ENCODE results near the gene ZNF616. TPM values are rescaled to one million over a fixed set of nuclear protein-coding genes. Genes with fewer than 3 reads are reported as not detected.

The ZNF616 gene
- total RNA-seq, 1 experiment from 2014 or later = 34.6 TPM

- no peaks in the 10 kb centered on the region for H3K27me3 Mint-ChIP-seq (ENCODE audit: low read depth)
- TF ChIP-seq FOXK1 (CRISPR knock-in tag; IDR thresholded peaks at IDR 0.05) (no peak), NFE2L1 (CRISPR knock-in tag; IDR thresholded peaks at IDR 0.05) (no peak), ZSCAN18 (CRISPR knock-in tag; IDR thresholded peaks at IDR 0.05) (no peak), SP1 (CRISPR knock-in tag; conservative IDR thresholded peaks at IDR 0.05) (no peak), EMX1 (CRISPR knock-in tag; IDR thresholded peaks at IDR 0.05) (no peak), ELF4 (CRISPR knock-in tag; IDR thresholded peaks at IDR 0.05; ENCODE audit: low read depth) (no peak), GABPB1 (CRISPR knock-in tag; IDR thresholded peaks at IDR 0.05) (no peak), NR1H2 (CRISPR knock-in tag; IDR thresholded peaks at IDR 0.05) (no peak), ZNF671 (CRISPR knock-in tag; IDR thresholded peaks at IDR 0.05) (no peak), IRF2 (CRISPR knock-in tag; IDR thresholded peaks at IDR 0.05; ENCODE audit: borderline replicate concordance, low read depth) (no peak), ZBTB21 (CRISPR knock-in tag; IDR thresholded peaks at IDR 0.05; ENCODE audit: borderline replicate concordance) (no peak), ARID4B (CRISPR knock-in tag; IDR thresholded peaks at IDR 0.05; ENCODE audit: borderline replicate concordance) (no peak)
- TF ChIP-seq, protein P1, sequence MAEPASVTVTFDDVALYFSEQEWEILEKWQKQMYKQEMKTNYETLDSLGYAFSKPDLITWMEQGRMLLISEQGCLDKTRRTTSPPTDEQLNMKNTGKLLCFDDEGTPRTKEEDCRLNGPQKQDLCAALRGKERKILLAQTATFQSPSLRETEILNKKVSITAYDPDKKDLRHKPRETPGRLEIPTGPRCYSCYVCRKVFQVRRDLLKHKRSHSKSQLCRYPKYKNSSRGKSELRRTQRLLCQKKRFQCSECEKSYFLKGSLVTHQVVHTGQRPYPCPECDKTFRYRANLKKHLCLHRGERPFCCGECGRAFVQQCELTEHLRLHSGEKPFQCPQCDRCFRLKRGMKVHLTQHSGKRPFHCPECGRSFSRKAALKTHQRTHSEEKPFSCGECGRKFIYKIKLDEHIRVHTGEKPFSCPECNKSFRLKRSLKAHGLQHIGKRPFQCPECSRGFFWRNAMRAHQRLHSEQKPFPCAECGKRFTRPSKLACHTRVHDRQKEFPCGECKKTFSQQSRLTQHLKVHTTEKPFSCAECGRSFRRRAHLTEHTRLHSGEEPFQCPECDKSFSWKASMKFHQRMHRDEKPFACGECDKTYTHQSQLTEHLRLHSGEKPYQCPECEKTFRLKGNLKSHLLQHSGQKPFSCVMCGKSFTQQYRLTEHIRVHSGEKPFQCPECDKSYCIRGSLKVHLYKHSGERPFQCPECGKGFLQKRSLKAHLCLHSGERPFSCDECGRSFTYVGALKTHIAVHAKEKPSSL (CRISPR knock-in tag; conservative IDR thresholded peaks at IDR 0.05) = no peak
- TF ChIP-seq, protein P2, sequence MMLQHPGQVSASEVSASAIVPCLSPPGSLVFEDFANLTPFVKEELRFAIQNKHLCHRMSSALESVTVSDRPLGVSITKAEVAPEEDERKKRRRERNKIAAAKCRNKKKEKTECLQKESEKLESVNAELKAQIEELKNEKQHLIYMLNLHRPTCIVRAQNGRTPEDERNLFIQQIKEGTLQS (CRISPR knock-in tag; conservative IDR thresholded peaks at IDR 0.05) = no peak
- H3K4me3 Mint-ChIP-seq = no peak overlapping the region
- H3K27ac Mint-ChIP-seq = no peak overlapping the region
- ChIA-PET POLR2A (no interaction called here), CTCF (no interaction called here)
- H3K4me1 Mint-ChIP-seq = no peaks in the 10 kb centered on the region
- H3K9me3 Mint-ChIP-seq = peaks cover 78% of the 10 kb centered on the region
- DNase-seq (ENCODE audit: low spot score) = no peak
- ATAC-seq = no peak
- H3K36me3 Mint-ChIP-seq = peaks cover 93% of the 10 kb centered on the region
These were observed 73.4 kb downstream of the ZNF616 start for GRCh38 chr19:52066258-52066863.

GRCh38 chr19:52065399-52065798, 74.3 kb downstream of the ZNF616 start:
- Mint-ChIP-seq H3K4me3 (no peak overlapping the region), H3K27ac (no peak overlapping the region), H3K4me1 (no peaks in the 10 kb centered on the region), H3K9me3 (peaks cover 78% of the 10 kb centered on the region), H3K36me3 (peaks cover 92% of the 10 kb centered on the region), H3K27me3 (ENCODE audit: low read depth) (no peaks in the 10 kb centered on the region)
- CTCF ChIA-PET = no interaction called here
- ATAC-seq (no peak), DNase-seq (ENCODE audit: low spot score) (no peak)
- POLR2A ChIA-PET = no interaction called here
- TF ChIP-seq TP53 (CRISPR knock-in tag; IDR thresholded peaks at IDR 0.05) (no peak), ZNF416 (CRISPR knock-in tag; IDR thresholded peaks at IDR 0.05) (no peak), TEAD1 (CRISPR knock-in tag; IDR thresholded peaks at IDR 0.05) (no peak), SMAD4 (CRISPR knock-in tag; IDR thresholded peaks at IDR 0.05) (no peak), SOX15 (CRISPR knock-in tag; IDR thresholded peaks at IDR 0.05) (no peak), NFATC4 (CRISPR knock-in tag; IDR thresholded peaks at IDR 0.05) (no peak), FOXJ3 (CRISPR knock-in tag; IDR thresholded peaks at IDR 0.05; ENCODE audit: borderline replicate concordance) (no peak), USF1 (CRISPR knock-in tag; IDR thresholded peaks at IDR 0.05) (no peak), GRHL2 (CRISPR knock-in tag; IDR thresholded peaks at IDR 0.05; ENCODE audit: insufficient replicate concordance, severe bottlenecking) (no peak), USF2 (CRISPR knock-in tag; IDR thresholded peaks at IDR 0.05) (no peak), E2F5 (CRISPR knock-in tag; IDR thresholded peaks at IDR 0.05) (no peak)

Measured in WTC11 (cell line).